ENCODE results near the gene IGFL3. TPM values are rescaled to one million over a fixed set of nuclear protein-coding genes. Genes with fewer than 3 reads are reported as not detected.

IGFL3 gene
- total RNA-seq, 1 experiment from 2014 or later, result 1.7 TPM

- DNase-seq (ENCODE audit: low read depth), result peak; percentile 78
Measured at GRCh38 chr19:46076951-46077814, 47.3 kb downstream of the IGFL3 start.

GRCh38 chr19:46076031-46076880 is 48.2 kb downstream of the IGFL3 start:
- no peak for DNase-seq (ENCODE audit: low read depth)

GRCh38 chr19:46073268-46073922 is 51.1 kb downstream of the IGFL3 start:
- no peak for DNase-seq (ENCODE audit: low read depth)

Other genes with a start within 250 kb of the IGFL3 start
- 57.1 and 57.4 TPM in 2 replicates for gene IRF2BP1, start 238.5 kb downstream of the IGFL3 start, total RNA-seq (2014; rRNA removed; shearing (Covaris generic))
- gene MYPOP, start 222.1 kb downstream of the IGFL3 start, total RNA-seq (2014; rRNA removed; shearing (Covaris generic)), result 2.2 and 4.4 TPM in 2 replicates
- not detected in 2 replicates for gene NANOS2, start 209.9 kb downstream of the IGFL3 start, total RNA-seq (2014; rRNA removed; shearing (Covaris generic))
- gene NOVA2, start 150.8 kb downstream of the IGFL3 start, total RNA-seq (2014; rRNA removed; shearing (Covaris generic)), result 0.47 and 0.59 TPM in 2 replicates
- 4.7 and 8.7 TPM in 2 replicates for gene CCDC61, start 129.2 kb downstream of the IGFL3 start, total RNA-seq (2014; rRNA removed; shearing (Covaris generic))
- not detected in 2 replicates for gene PGLYRP1, start 101.6 kb downstream of the IGFL3 start, total RNA-seq (2014; rRNA removed; shearing (Covaris generic))
- not detected in 2 replicates for gene IGFL4, start 83.7 kb downstream of the IGFL3 start, total RNA-seq (2014; rRNA removed; shearing (Covaris generic))
- not detected in 2 replicates for gene IGFL2, start 23.6 kb upstream of the IGFL3 start, total RNA-seq (2014; rRNA removed; shearing (Covaris generic))
- gene IGFL1, start 105.1 kb upstream of the IGFL3 start, total RNA-seq (2014; rRNA removed; shearing (Covaris generic)), result not detected in 2 replicates
- not detected in 2 replicates for gene HIF3A, start 172.4 kb upstream of the IGFL3 start, total RNA-seq (2014; rRNA removed; shearing (Covaris generic))
- gene PPP5C, start 222.4 kb upstream of the IGFL3 start, total RNA-seq (2014; rRNA removed; shearing (Covaris generic)), result 118 and 130 TPM in 2 replicates

Measured in HT1080 (cell line).